Measurements from ENCODE around the gene XBP1.
A peak's percentile ranks its signal among the peaks of the same experiment; 100 is the strongest.
"Not testable (repeated sequence)": the region's sequence is repeated elsewhere in the genome, so short reads cannot be mapped to it uniquely, and the experiment has no call there.

XBP1 gene

GRCh38 chr22:28793976-28794584, 6.3 kb downstream of the XBP1 start:
- no peak for DNase-seq

GRCh38 chr22:28792491-28793383, 7.6 kb downstream of the XBP1 start:
- DNase-seq, result no peak

- DNase-seq, result no peak
Measured at GRCh38 chr22:28791841-28792490, 8.4 kb downstream of the XBP1 start.

GRCh38 chr22:28791124-28791523, 9.2 kb downstream of the XBP1 start:
- no peak for DNase-seq

GRCh38 chr22:28788601-28789000, 11.8 kb downstream of the XBP1 start:
- DNase-seq, result no peak

- no peak for DNase-seq
Measured at GRCh38 chr22:28783786-28784671, 16.3 kb downstream of the XBP1 start.

- DNase-seq, result no peak
Measured at GRCh38 chr22:28780296-28780695, 20.1 kb downstream of the XBP1 start.

GRCh38 chr22:28779833-28780232, 20.5 kb downstream of the XBP1 start:
- no peak for DNase-seq

GRCh38 chr22:28774378-28774777, 26.0 kb downstream of the XBP1 start:
- no peak for DNase-seq

- no peak for DNase-seq
Measured at GRCh38 chr22:28773461-28773867, 26.9 kb downstream of the XBP1 start.

- DNase-seq, result peak; percentile 47 to 97 (median 93)
Measured at GRCh38 chr22:28772633-28773460, 27.5 kb downstream of the XBP1 start, which contains the start of gene CCDC117. Gene CCDC117 (plus strand): TSS chr22:28772695. CDS start chr22:28772850, 155 bp downstream.

- no peak for DNase-seq
Measured at GRCh38 chr22:28771195-28771791, 29.1 kb downstream of the XBP1 start.

- DNase-seq, result no peak
Measured at GRCh38 chr22:28769394-28770085, 30.8 kb downstream of the XBP1 start.

GRCh38 chr22:28768701-28769393, 31.5 kb downstream of the XBP1 start:
- DNase-seq, result no peak

- no peak for DNase-seq
Measured at GRCh38 chr22:28766628-28767027, 33.7 kb downstream of the XBP1 start.

GRCh38 chr22:28762000-28762399, 38.4 kb downstream of the XBP1 start:
- not testable (repeated sequence) for DNase-seq

- no peak for DNase-seq
Measured at GRCh38 chr22:28761449-28761755, 39.0 kb downstream of the XBP1 start.

- peak in 2 of 58 donors; percentile 0 to 17 for DNase-seq
Measured at GRCh38 chr22:28759861-28760560, 40.4 kb downstream of the XBP1 start.
